COLO829 (cell line): ENCODE measurements around the gene GPN2.

Experiments used
- DNase-seq: peaks from one replicate; pipeline ENCODE4 v3.0.0; 2012; ENCODE audit warnings: low spot score

Gene GPN2

GRCh38 chr1:26889551-26890466 lies at the start of gene GPN2:
GPN2 (minus strand) TSS chr1:26890283; CDS start chr1:26890096, 187 bp downstream.
- peak; percentile 77 for DNase-seq

- DNase-seq = no peak
These were observed 48.6 kb upstream of the GPN2 start for GRCh38 chr1:26938659-26939025.

GRCh38 chr1:26938004-26938658 lies 48.0 kb upstream of the GPN2 start:
- no peak for DNase-seq

GRCh38 chr1:26936823-26937222 lies 46.7 kb upstream of the GPN2 start:
- no peak for DNase-seq

GRCh38 chr1:26932531-26932930 lies 42.4 kb upstream of the GPN2 start:
- no peak for DNase-seq

GRCh38 chr1:26923711-26924110 lies 33.6 kb upstream of the GPN2 start:
- no peak for DNase-seq

- DNase-seq = no peak
These were observed 32.8 kb upstream of the GPN2 start for GRCh38 chr1:26922901-26923300.

GRCh38 chr1:26922431-26922729 lies 32.3 kb upstream of the GPN2 start:
- DNase-seq = no peak

- peak; percentile 98 for DNase-seq
These were observed 31.7 kb upstream of the GPN2 start, which contains the start of gene NUDC for GRCh38 chr1:26921540-26922430. NUDC (plus strand) TSS chr1:26921743; CDS start chr1:26921849, 106 bp downstream.

GRCh38 chr1:26921126-26921539 lies 31.1 kb upstream of the GPN2 start:
- no peak for DNase-seq

GRCh38 chr1:26915204-26915842 lies 25.2 kb upstream of the GPN2 start:
- no peak for DNase-seq

GRCh38 chr1:26913754-26914619 lies 23.9 kb upstream of the GPN2 start, which contains the start of gene NR0B2:
NR0B2 (minus strand) TSS chr1:26913975; CDS start chr1:26913940, 35 bp downstream.
- no peak for DNase-seq

GRCh38 chr1:26913389-26913753 lies 23.3 kb upstream of the GPN2 start:
- no peak for DNase-seq

GRCh38 chr1:26912147-26912490 lies 22.0 kb upstream of the GPN2 start:
- no peak for DNase-seq

- DNase-seq = no peak
These were observed 21.5 kb upstream of the GPN2 start for GRCh38 chr1:26911399-26912146.

- DNase-seq = no peak
These were observed 20.5 kb upstream of the GPN2 start for GRCh38 chr1:26910343-26911160.

- DNase-seq = no peak
These were observed 19.9 kb upstream of the GPN2 start for GRCh38 chr1:26909951-26910342.

- no peak for DNase-seq
These were observed 17.2 kb upstream of the GPN2 start for GRCh38 chr1:26907071-26907917.
